ENCODE data around the gene ADGRD2. TPM values are rescaled to one million over a fixed set of nuclear protein-coding genes. Genes with fewer than 3 reads are reported as not detected.

Gene ADGRD2
- total and polyA plus RNA-seq, 2 of the 13 experiments (the other 11 are each of a cell fraction or from before 2014, with no cell fraction given) = not detected

GRCh38 chr9:124480621-124480981 is 30.4 kb downstream of the ADGRD2 start (continued):
- TF ChIP-seq ZNF687 (CRISPR knock-in tag; IDR thresholded peaks at IDR 0.05) (peak; percentile 63), IRF2 (CRISPR knock-in tag; IDR thresholded peaks at IDR 0.05) (no peak), ZNF841 (CRISPR knock-in tag; IDR thresholded peaks at IDR 0.05; ENCODE audit: borderline replicate concordance) (no peak), ZNF282 (IDR thresholded peaks at IDR 0.05; ENCODE audit: partially characterized antibody) (no peak), ATF1 (CRISPR knock-in tag; IDR thresholded peaks at IDR 0.05) (no peak), BRD4 (CRISPR knock-in tag; IDR thresholded peaks at IDR 0.05) (no peak), THAP11 (CRISPR knock-in tag; IDR thresholded peaks at IDR 0.05) (no peak), ZNF850 (CRISPR knock-in tag; conservative IDR thresholded peaks at IDR 0.05) (no peak), JUND (CRISPR knock-in tag; IDR thresholded peaks at IDR 0.05) (no peak), ZNF260 (CRISPR knock-in tag; IDR thresholded peaks at IDR 0.05; ENCODE audit: borderline replicate concordance, low read depth) (no peak), GRHL1 (CRISPR knock-in tag; conservative IDR thresholded peaks at IDR 0.05) (no peak), CENPX (CRISPR knock-in tag; IDR thresholded peaks at IDR 0.05) (no peak), SP1 (IDR thresholded peaks at IDR 0.05) (no peak), SP1 (CRISPR knock-in tag; IDR thresholded peaks at IDR 0.05) (no peak), IRF1 (CRISPR knock-in tag; IDR thresholded peaks at IDR 0.05; ENCODE audit: low read depth) (no peak)
- TF ChIP-seq, protein P1, sequence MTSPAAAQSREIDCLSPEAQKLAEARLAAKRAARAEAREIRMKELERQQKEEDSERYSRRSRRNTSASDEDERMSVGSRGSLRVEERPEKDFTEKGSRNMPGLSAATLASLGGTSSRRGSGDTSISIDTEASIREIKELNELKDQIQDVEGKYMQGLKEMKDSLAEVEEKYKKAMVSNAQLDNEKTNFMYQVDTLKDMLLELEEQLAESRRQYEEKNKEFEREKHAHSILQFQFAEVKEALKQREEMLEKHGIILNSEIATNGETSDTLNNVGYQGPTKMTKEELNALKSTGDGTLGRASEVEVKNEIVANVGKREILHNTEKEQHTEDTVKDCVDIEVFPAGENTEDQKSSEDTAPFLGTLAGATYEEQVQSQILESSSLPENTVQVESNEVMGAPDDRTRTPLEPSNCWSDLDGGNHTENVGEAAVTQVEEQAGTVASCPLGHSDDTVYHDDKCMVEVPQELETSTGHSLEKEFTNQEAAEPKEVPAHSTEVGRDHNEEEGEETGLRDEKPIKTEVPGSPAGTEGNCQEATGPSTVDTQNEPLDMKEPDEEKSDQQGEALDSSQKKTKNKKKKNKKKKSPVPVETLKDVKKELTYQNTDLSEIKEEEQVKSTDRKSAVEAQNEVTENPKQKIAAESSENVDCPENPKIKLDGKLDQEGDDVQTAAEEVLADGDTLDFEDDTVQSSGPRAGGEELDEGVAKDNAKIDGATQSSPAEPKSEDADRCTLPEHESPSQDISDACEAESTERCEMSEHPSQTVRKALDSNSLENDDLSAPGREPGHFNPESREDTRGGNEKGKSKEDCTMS (CRISPR knock-in tag; conservative IDR thresholded peaks at IDR 0.05) = no peak
- TF ChIP-seq, protein P2, sequence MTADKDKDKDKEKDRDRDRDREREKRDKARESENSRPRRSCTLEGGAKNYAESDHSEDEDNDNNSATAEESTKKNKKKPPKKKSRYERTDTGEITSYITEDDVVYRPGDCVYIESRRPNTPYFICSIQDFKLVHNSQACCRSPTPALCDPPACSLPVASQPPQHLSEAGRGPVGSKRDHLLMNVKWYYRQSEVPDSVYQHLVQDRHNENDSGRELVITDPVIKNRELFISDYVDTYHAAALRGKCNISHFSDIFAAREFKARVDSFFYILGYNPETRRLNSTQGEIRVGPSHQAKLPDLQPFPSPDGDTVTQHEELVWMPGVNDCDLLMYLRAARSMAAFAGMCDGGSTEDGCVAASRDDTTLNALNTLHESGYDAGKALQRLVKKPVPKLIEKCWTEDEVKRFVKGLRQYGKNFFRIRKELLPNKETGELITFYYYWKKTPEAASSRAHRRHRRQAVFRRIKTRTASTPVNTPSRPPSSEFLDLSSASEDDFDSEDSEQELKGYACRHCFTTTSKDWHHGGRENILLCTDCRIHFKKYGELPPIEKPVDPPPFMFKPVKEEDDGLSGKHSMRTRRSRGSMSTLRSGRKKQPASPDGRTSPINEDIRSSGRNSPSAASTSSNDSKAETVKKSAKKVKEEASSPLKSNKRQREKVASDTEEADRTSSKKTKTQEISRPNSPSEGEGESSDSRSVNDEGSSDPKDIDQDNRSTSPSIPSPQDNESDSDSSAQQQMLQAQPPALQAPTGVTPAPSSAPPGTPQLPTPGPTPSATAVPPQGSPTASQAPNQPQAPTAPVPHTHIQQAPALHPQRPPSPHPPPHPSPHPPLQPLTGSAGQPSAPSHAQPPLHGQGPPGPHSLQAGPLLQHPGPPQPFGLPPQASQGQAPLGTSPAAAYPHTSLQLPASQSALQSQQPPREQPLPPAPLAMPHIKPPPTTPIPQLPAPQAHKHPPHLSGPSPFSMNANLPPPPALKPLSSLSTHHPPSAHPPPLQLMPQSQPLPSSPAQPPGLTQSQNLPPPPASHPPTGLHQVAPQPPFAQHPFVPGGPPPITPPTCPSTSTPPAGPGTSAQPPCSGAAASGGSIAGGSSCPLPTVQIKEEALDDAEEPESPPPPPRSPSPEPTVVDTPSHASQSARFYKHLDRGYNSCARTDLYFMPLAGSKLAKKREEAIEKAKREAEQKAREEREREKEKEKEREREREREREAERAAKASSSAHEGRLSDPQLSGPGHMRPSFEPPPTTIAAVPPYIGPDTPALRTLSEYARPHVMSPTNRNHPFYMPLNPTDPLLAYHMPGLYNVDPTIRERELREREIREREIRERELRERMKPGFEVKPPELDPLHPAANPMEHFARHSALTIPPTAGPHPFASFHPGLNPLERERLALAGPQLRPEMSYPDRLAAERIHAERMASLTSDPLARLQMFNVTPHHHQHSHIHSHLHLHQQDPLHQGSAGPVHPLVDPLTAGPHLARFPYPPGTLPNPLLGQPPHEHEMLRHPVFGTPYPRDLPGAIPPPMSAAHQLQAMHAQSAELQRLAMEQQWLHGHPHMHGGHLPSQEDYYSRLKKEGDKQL (CRISPR knock-in tag; IDR thresholded peaks at IDR 0.05; ENCODE audit: low read depth) = no peak

Measured in HepG2 (cell line).